H1 (cell line): Measurements from ENCODE around the gene FYB2. TPM values are rescaled to one million over a fixed set of nuclear protein-coding genes. Genes with fewer than 3 reads are reported as not detected.

ENCODE experiments used
- CTCF ChIA-PET: fragments of 300-600 bp; sonication (Branson Sonifier 250); formaldehyde crosslinking; loops from one replicate; lab custom pipeline; 2021; ENCODE audit not compliant: partially characterized antibody; lab: Charles Lee
- POLR2A ChIA-PET: fragments of 300-600 bp; sonication (Branson Sonifier 250); formaldehyde crosslinking; loops from one replicate; lab custom pipeline; 2021; ENCODE audit warnings: inconsistent platforms; ENCODE audit not compliant: partially characterized antibody; lab: Charles Lee
- DNase-seq, 2 experiments: peaks; one replicate each; pipeline versions ENCODE4 v3.0.0 to v3.0.0-alpha.2; 2010 to 2022; ENCODE audit warnings: low spot score in 2 of 2, low read depth in 1 of 2, mixed read lengths in 1 of 2
- FAIRE-seq: peaks from 2 replicates; lab custom pipeline; 2011; peaks lifted over from hg19 to GRCh38; lab: Jason Lieb, UNC
- H2AFZ ChIP-seq: 2 replicates; pipeline ENCODE4 v1.8.1; 2012; ENCODE audit warnings: low read length, inconsistent platforms
- H2AK5ac ChIP-seq: 2 replicates; pipeline ENCODE4 v1.6.1; 2013; ENCODE audit warnings: low read depth, low read length
- H2BK120ac ChIP-seq: replicated peaks from 2 replicates; pipeline ENCODE3; 2013; ENCODE audit warnings: low read depth, low read length, inconsistent platforms
- H2BK12ac ChIP-seq: 2 replicates; pipeline ENCODE4 v1.6.1; 2013; ENCODE audit warnings: low read depth, low read length
- H2BK15ac ChIP-seq: 2 replicates; pipeline ENCODE4 v1.6.1; 2013; ENCODE audit warnings: low read length
- H2BK20ac ChIP-seq: 2 replicates; pipeline ENCODE4 v1.6.1; 2013; ENCODE audit warnings: low read length
- H2BK5ac ChIP-seq: 2 replicates; pipeline ENCODE4 v1.6.1; 2013; ENCODE audit warnings: low read depth, low read length
- H3K14ac ChIP-seq: 2 replicates; pipeline ENCODE4 v1.6.1; 2013; ENCODE audit warnings: inconsistent platforms; ENCODE audit not compliant: insufficient read length
- H3K18ac ChIP-seq: 2 replicates; pipeline ENCODE4 v1.6.1; 2013; ENCODE audit warnings: low read length; ENCODE audit errors: extremely low read depth
- H3K23ac ChIP-seq: 2 replicates; pipeline ENCODE4 v1.6.1; 2013; ENCODE audit warnings: inconsistent platforms; ENCODE audit not compliant: insufficient read length
- H3K23me2 ChIP-seq: 2 replicates; pipeline ENCODE4 v1.6.1; 2013; ENCODE audit warnings: low read depth, low read length
- H3K27ac ChIP-seq: 2 replicates; pipeline ENCODE4 v1.6.1; 2011; ENCODE audit warnings: low read depth, low read length, inconsistent platforms
- H3K27me3 ChIP-seq, 4 experiments: replicated peaks in 1 of 4; 1 replicate in 1 of 4; 2 replicates in 3 of 4; pipeline versions ENCODE4 v1.6.1 to v1.8.1; 2011 to 2013; ENCODE audit warnings: low read length in 3 of 4, mild to moderate bottlenecking in 3 of 4, inconsistent platforms in 2 of 4, mixed read lengths in 2 of 4, moderate library complexity in 1 of 4; ENCODE audit not compliant: control insufficient read depth in 3 of 4, insufficient read depth in 3 of 4; ENCODE audit errors: extremely low read depth in 1 of 4
- H3K36me3 ChIP-seq, 4 experiments: 2 replicates each; pipeline versions ENCODE4 v1.6.1 to v1.8.1; 2011 to 2013; ENCODE audit warnings: mild to moderate bottlenecking in 4 of 4, low read length in 3 of 4, moderate library complexity in 2 of 4, control low read depth in 1 of 4, inconsistent platforms in 1 of 4; ENCODE audit not compliant: insufficient read depth in 4 of 4, control insufficient read depth in 2 of 4
- H3K4ac ChIP-seq: replicated peaks from 2 replicates; pipeline ENCODE3; 2013; ENCODE audit warnings: low read length, low read depth, mixed read lengths, inconsistent platforms; ENCODE audit not compliant: insufficient read length
- H3K4me1 ChIP-seq, 4 experiments: replicated peaks in 1 of 4; 1 replicate in 1 of 4; 2 replicates in 3 of 4; pipeline versions ENCODE4 v1.6.1 to v1.8.1; 2011 to 2013; ENCODE audit warnings: low read length in 3 of 4, inconsistent platforms in 2 of 4, mixed read lengths in 1 of 4; ENCODE audit not compliant: insufficient read depth in 4 of 4, control insufficient read depth in 3 of 4
- H3K4me2 ChIP-seq, 2 experiments: 2 replicates each; pipeline versions ENCODE4 v1.6.1 to v1.8.1; 2011 to 2013; ENCODE audit warnings: low read depth in 2 of 2, low read length in 2 of 2, control low read depth in 1 of 2, inconsistent platforms in 1 of 2, mild to moderate bottlenecking in 1 of 2; ENCODE audit not compliant: insufficient read depth in 1 of 2
- H3K4me3 ChIP-seq, 4 experiments: fragments of 200-600, 300-600 bp in 1 of 4; sonication (generic), shearing (Covaris generic), sonication (Bioruptor Twin) in 1 of 4; 2 replicates each; pipeline versions ENCODE4 v1.5.1 to v1.8.1; 2011 to 2016; ENCODE audit warnings: low read length in 4 of 4, low read depth in 3 of 4, control low read depth in 2 of 4, inconsistent platforms in 2 of 4, mild to moderate bottlenecking in 2 of 4, mixed read lengths in 1 of 4, moderate library complexity in 1 of 4; ENCODE audit not compliant: insufficient read depth in 2 of 4; ENCODE audit errors: extremely low read depth in 1 of 4
- H3K56ac ChIP-seq: replicated peaks from 2 replicates; pipeline ENCODE3; 2013; ENCODE audit warnings: low read depth, mild to moderate bottlenecking, mixed read lengths, low read length, inconsistent platforms; ENCODE audit not compliant: insufficient read length
- H3K79me1 ChIP-seq: 2 replicates; pipeline ENCODE4 v1.6.1; 2013; ENCODE audit warnings: low read depth, low read length, control low read depth
- H3K79me2 ChIP-seq, 2 experiments: 2 replicates each; pipeline versions ENCODE4 v1.6.1 to v1.8.1; 2012 to 2013; ENCODE audit warnings: low read length in 2 of 2, mild to moderate bottlenecking in 2 of 2, inconsistent platforms in 1 of 2; ENCODE audit not compliant: insufficient read depth in 2 of 2, control insufficient read depth in 1 of 2
- H3K9ac ChIP-seq, 4 experiments: replicated peaks in 1 of 4; 1 replicate in 1 of 4; 2 replicates in 3 of 4; pipeline versions ENCODE4 v1.6.1 to v1.8.1; 2011 to 2013; ENCODE audit warnings: low read depth in 3 of 4, low read length in 3 of 4, control low read depth in 2 of 4, mild to moderate bottlenecking in 2 of 4, moderate library complexity in 2 of 4, inconsistent platforms in 1 of 4; ENCODE audit errors: extremely low read depth in 1 of 4
- H3K9me3 ChIP-seq, 2 experiments: 2 replicates each; pipeline versions ENCODE4 v1.6.1 to v1.8.1; 2012 to 2013; ENCODE audit warnings: mild to moderate bottlenecking in 2 of 2, moderate library complexity in 2 of 2, control low read depth in 1 of 2, inconsistent platforms in 1 of 2, low read depth in 1 of 2, low read length in 1 of 2, mixed read lengths in 1 of 2; ENCODE audit not compliant: insufficient read depth in 2 of 2
- H4K20me1 ChIP-seq, 2 experiments: replicated peaks in 1 of 2; 2 replicates each; pipeline versions ENCODE3 to v1.8.1; 2011 to 2013; ENCODE audit warnings: inconsistent platforms in 2 of 2, low read length in 2 of 2, mild to moderate bottlenecking in 1 of 2; ENCODE audit not compliant: insufficient read depth in 2 of 2, control insufficient read depth in 1 of 2
- H4K5ac ChIP-seq: 2 replicates; pipeline ENCODE4 v1.6.1; 2013; ENCODE audit warnings: low read length, low read depth, mixed read lengths, inconsistent platforms; ENCODE audit not compliant: insufficient read length
- H4K8ac ChIP-seq: 2 replicates; pipeline ENCODE4 v1.8.0; 2013; ENCODE audit warnings: mild to moderate bottlenecking, moderate library complexity, low read length, inconsistent platforms; ENCODE audit not compliant: insufficient read depth; ENCODE audit errors: extremely low read depth
- H4K91ac ChIP-seq: replicated peaks from 2 replicates; pipeline ENCODE3; 2013; ENCODE audit warnings: low read length, mixed read lengths, inconsistent platforms; ENCODE audit not compliant: insufficient read length
- CTBP2 ChIP-seq: IDR thresholded peaks from 2 replicates; pipeline ENCODE4 v1.7.0; 2011; ENCODE audit warnings: borderline replicate concordance, mild to moderate bottlenecking, moderate library complexity, mixed read lengths, low read length; ENCODE audit not compliant: insufficient read depth, insufficient read length
- EGR1 ChIP-seq: IDR thresholded peaks from 2 replicates; pipeline ENCODE4 v1.6.1; 2011; ENCODE audit warnings: low read depth, low read length, borderline replicate concordance
- HDAC2 ChIP-seq, 2 experiments: fragments of 300-600 bp in 1 of 2; sonication (generic) in 1 of 2; IDR thresholded peaks; 2 replicates each; pipeline ENCODE4 v1.6.1; 2011 to 2012; ENCODE audit warnings: low read depth in 2 of 2, low read length in 2 of 2, mild to moderate bottlenecking in 2 of 2, moderate library complexity in 2 of 2, borderline replicate concordance in 1 of 2, inconsistent platforms in 1 of 2
- NANOG ChIP-seq: IDR thresholded peaks from 2 replicates; pipeline ENCODE4 v1.6.1; 2011; ENCODE audit warnings: low read length, low read depth, mild to moderate bottlenecking, inconsistent platforms; ENCODE audit not compliant: insufficient read depth, poor library complexity, severe bottlenecking
- WGBS, 2 experiments: shearing (Covaris generic) in 1 of 2; methylation state at CpG; one replicate each; pipeline versions ENCODE4 v1.1.6 to v1.1.7; 2013 to 2015; ENCODE audit warnings: low lambda C conversion rate in 2 of 2, mixed read lengths in 2 of 2, inconsistent platforms in 1 of 2, low coverage in 1 of 2, missing lambda C conversion rate in 1 of 2; ENCODE audit not compliant: insufficient replicate concordance in 2 of 2, insufficient coverage in 1 of 2, insufficient read length in 1 of 2; ENCODE audit errors: extremely low coverage in 1 of 2, missing lambda C conversion rate in 1 of 2; 5-methylcytosine and 5-hydroxymethylcytosine counted together
- polyA plus RNA-seq, 7 experiments: library from polyadenylated mRNA; depleted of rRNA in 3 of 7; stranded (reverse) in 5 of 7; unstranded in 2 of 7; fragments of >200 nt in 5 of 7; fragments of 200-250 nt in 2 of 7; gene quantifications; 1 replicate in 5 of 7; 2 replicates in 1 of 7; 4 replicates in 1 of 7; pipeline versions ENCODE4 v1.2.1 to v1.2.3, GENCODE V29; 2011 to 2013; ENCODE audit warnings: missing spikeins in 2 of 7, mixed read lengths in 2 of 7
- total RNA-seq: library from RNA; stranded (reverse); fragmentation: NEBNext Ultra II Directional; extraction: Animal tissue kit (Norgen Biotek cat#: 25700); gene quantifications from 2 replicates; pipeline ENCODE4 v1.2.1, GENCODE V29; 2021

Gene FYB2
- total and polyA plus RNA-seq, 2 of the 8 experiments (the other 6 are each of a cell fraction or from before 2014, with no cell fraction given), result 0.11 to 0.17 TPM

DNA sequence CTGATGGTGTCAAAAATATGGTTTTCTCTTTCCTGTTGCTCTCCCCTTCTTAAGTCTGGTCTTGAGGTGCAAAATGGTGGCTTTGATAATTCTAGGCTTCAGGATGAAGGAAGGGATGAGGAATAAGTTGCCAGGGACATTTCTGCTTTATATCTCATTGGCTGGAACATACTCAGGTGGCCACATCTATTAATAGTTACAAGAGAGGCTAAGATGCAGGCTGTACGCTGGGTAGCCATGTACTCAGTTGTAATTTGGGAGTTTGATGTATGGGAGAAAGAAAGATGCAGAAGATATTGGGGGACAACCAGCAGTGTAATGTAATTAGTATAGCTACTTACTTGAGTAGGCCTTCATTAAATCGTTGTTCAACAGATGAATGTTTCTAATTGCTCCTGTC is 148.9 kb downstream of the FYB2 start:
- Histone ChIP-seq H2AK5ac (no peak overlapping the region), H3K4me2 (no peak overlapping the region), H3K14ac (no peak overlapping the region), H3K18ac (no peak overlapping the region), H3K4me1 (no peaks in the 10 kb centered on the region), H3K4me3 (no peak overlapping the region), H3K36me3 (no peaks in the 10 kb centered on the region), H2BK15ac (no peak overlapping the region), H4K20me1 (no peaks in the 10 kb centered on the region), H4K5ac (no peak overlapping the region), H2BK120ac (no peak overlapping the region), H3K27me3 (peaks cover 0 to 1% (median 0%) of the 10 kb centered on the region in 4 experiments; a peak in 1 of 7 replicates), H3K27ac (no peak overlapping the region), H2AFZ (no peak overlapping the region), H2BK20ac (no peak overlapping the region), H2BK12ac (no peak overlapping the region), H3K9ac (no peak overlapping the region), H3K56ac (no peak overlapping the region), H3K23ac (no peak overlapping the region), H3K9me3 (no peaks in the 10 kb centered on the region), H3K23me2 (no peaks in the 10 kb centered on the region), H4K91ac (no peak overlapping the region), H4K8ac (no peak overlapping the region), H3K4ac (no peak overlapping the region), H3K79me2 (no peaks in the 10 kb centered on the region; a peak in 1 of 4 replicates), H3K79me1 (no peaks in the 10 kb centered on the region), H2BK5ac (no peak overlapping the region)
- DNase-seq (no peak), FAIRE-seq (no peak)
- WGBS, 2 experiments, result 88% methylated on average over 2 of the region's 2 CpGs; no CpG with 5 or more reads in 1 of the 2 experiments
- ChIA-PET POLR2A (interaction anchor here (0.6 kb wide), 1 partner anchor 52 kb away, joined by 4 read pairs; no protein-coding TSS in a partner anchor), CTCF (no interaction called here)
- no peak for TF ChIP-seq NANOG
- TF ChIP-seq CTBP2, result no peak
- TF ChIP-seq EGR1, result no peak
- no peak for TF ChIP-seq HDAC2 (IDR thresholded peaks at IDR 0.05; ENCODE audit: borderline replicate concordance in 1 of 2, low read depth in 2 of 2, low read length in 2 of 2)
